WTC11 (cell line): Measurements from ENCODE around the gene ACTL7A.

ENCODE experiments used
- AR ChIP-seq: fragments of 250-450 bp; sonication (Bioruptor Pico); IDR thresholded peaks from 2 replicates; pipeline ENCODE4 v1.9.0; 2021; ENCODE audit warnings: mild to moderate bottlenecking
- CREB1 ChIP-seq: sonication (generic); formaldehyde crosslinking; IDR thresholded peaks from 2 replicates; pipeline ENCODE4 v1.8.0; 2023; ENCODE audit warnings: mild to moderate bottlenecking, missing genetic modification reagents
- CTCF ChIP-seq: fragments of 200-600 bp; IDR thresholded peaks from 2 replicates; pipeline ENCODE4 v1.8.0; 2022; ENCODE audit warnings: antibody characterized with exemption
- HMGXB4 ChIP-seq: sonication (generic); formaldehyde crosslinking; IDR thresholded peaks from 2 replicates; pipeline ENCODE4 v1.8.1; 2023; ENCODE audit warnings: mild to moderate bottlenecking, moderate library complexity, missing genetic modification reagents
- MAX ChIP-seq: sonication (generic); formaldehyde crosslinking; IDR thresholded peaks from 2 replicates; pipeline ENCODE4 v1.8.0; 2022; ENCODE audit warnings: mild to moderate bottlenecking, missing genetic modification reagents
- NR1H2 ChIP-seq: sonication (generic); formaldehyde crosslinking; IDR thresholded peaks from 2 replicates; pipeline ENCODE4 v1.9.0; 2021; ENCODE audit warnings: mild to moderate bottlenecking, moderate library complexity, missing genetic modification reagents
- NR3C1 ChIP-seq: sonication (generic); formaldehyde crosslinking; conservative IDR thresholded peaks from 2 replicates; pipeline ENCODE4 v1.8.1; 2023; ENCODE audit warnings: low read depth, mild to moderate bottlenecking, missing genetic modification reagents
- STAT6 ChIP-seq: sonication (generic); formaldehyde crosslinking; conservative IDR thresholded peaks from 2 replicates; pipeline ENCODE4 v1.8.1; 2023; ENCODE audit warnings: mild to moderate bottlenecking, low read depth, missing genetic modification reagents, moderate library complexity
- TEAD4 ChIP-seq: sonication (generic); formaldehyde crosslinking; IDR thresholded peaks from 2 replicates; pipeline ENCODE4 v1.8.0; 2022; ENCODE audit warnings: mild to moderate bottlenecking, missing genetic modification reagents
- USF1 ChIP-seq: sonication (generic); formaldehyde crosslinking; IDR thresholded peaks from 2 replicates; pipeline ENCODE4 v1.8.0; 2022; ENCODE audit warnings: mild to moderate bottlenecking, missing genetic modification reagents
- TF ChIP-seq, protein P1 (sequence below): sonication (generic); formaldehyde crosslinking; IDR thresholded peaks from 2 replicates; pipeline ENCODE4 v1.8.1; 2023; ENCODE audit warnings: mild to moderate bottlenecking, missing genetic modification reagents, moderate library complexity
- TF ChIP-seq, protein P2 (sequence below): sonication (generic); formaldehyde crosslinking; IDR thresholded peaks from 2 replicates; pipeline ENCODE4 v1.8.1; 2022; ENCODE audit warnings: low read depth, missing genetic modification reagents, borderline replicate concordance
- TF ChIP-seq, protein P3 (sequence below): sonication (generic); formaldehyde crosslinking; IDR thresholded peaks from 2 replicates; pipeline ENCODE4 v1.8.0; 2023; ENCODE audit warnings: missing genetic modification reagents, mild to moderate bottlenecking, borderline replicate concordance
- TF ChIP-seq, protein P4 (sequence below): sonication (generic); formaldehyde crosslinking; IDR thresholded peaks from 2 replicates; pipeline ENCODE4 v1.8.0; 2023; ENCODE audit warnings: missing genetic modification reagents

- TF ChIP-seq NR1H2 (no peak), HMGXB4 (CRISPR knock-in tag) (no peak), USF1 (CRISPR knock-in tag) (no peak), CTCF (no peak), NR3C1 (no peak), STAT6 (no peak), CREB1 (no peak), TEAD4 (CRISPR knock-in tag) (no peak), AR (CRISPR knock-in tag) (no peak), MAX (CRISPR knock-in tag) (no peak)
- TF ChIP-seq, protein P1, sequence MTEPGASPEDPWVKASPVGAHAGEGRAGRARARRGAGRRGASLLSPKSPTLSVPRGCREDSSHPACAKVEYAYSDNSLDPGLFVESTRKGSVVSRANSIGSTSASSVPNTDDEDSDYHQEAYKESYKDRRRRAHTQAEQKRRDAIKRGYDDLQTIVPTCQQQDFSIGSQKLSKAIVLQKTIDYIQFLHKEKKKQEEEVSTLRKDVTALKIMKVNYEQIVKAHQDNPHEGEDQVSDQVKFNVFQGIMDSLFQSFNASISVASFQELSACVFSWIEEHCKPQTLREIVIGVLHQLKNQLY (CRISPR knock-in tag): no peak
- TF ChIP-seq, protein P2, sequence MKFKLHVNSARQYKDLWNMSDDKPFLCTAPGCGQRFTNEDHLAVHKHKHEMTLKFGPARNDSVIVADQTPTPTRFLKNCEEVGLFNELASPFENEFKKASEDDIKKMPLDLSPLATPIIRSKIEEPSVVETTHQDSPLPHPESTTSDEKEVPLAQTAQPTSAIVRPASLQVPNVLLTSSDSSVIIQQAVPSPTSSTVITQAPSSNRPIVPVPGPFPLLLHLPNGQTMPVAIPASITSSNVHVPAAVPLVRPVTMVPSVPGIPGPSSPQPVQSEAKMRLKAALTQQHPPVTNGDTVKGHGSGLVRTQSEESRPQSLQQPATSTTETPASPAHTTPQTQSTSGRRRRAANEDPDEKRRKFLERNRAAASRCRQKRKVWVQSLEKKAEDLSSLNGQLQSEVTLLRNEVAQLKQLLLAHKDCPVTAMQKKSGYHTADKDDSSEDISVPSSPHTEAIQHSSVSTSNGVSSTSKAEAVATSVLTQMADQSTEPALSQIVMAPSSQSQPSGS (CRISPR knock-in tag): no peak
- TF ChIP-seq, protein P3, sequence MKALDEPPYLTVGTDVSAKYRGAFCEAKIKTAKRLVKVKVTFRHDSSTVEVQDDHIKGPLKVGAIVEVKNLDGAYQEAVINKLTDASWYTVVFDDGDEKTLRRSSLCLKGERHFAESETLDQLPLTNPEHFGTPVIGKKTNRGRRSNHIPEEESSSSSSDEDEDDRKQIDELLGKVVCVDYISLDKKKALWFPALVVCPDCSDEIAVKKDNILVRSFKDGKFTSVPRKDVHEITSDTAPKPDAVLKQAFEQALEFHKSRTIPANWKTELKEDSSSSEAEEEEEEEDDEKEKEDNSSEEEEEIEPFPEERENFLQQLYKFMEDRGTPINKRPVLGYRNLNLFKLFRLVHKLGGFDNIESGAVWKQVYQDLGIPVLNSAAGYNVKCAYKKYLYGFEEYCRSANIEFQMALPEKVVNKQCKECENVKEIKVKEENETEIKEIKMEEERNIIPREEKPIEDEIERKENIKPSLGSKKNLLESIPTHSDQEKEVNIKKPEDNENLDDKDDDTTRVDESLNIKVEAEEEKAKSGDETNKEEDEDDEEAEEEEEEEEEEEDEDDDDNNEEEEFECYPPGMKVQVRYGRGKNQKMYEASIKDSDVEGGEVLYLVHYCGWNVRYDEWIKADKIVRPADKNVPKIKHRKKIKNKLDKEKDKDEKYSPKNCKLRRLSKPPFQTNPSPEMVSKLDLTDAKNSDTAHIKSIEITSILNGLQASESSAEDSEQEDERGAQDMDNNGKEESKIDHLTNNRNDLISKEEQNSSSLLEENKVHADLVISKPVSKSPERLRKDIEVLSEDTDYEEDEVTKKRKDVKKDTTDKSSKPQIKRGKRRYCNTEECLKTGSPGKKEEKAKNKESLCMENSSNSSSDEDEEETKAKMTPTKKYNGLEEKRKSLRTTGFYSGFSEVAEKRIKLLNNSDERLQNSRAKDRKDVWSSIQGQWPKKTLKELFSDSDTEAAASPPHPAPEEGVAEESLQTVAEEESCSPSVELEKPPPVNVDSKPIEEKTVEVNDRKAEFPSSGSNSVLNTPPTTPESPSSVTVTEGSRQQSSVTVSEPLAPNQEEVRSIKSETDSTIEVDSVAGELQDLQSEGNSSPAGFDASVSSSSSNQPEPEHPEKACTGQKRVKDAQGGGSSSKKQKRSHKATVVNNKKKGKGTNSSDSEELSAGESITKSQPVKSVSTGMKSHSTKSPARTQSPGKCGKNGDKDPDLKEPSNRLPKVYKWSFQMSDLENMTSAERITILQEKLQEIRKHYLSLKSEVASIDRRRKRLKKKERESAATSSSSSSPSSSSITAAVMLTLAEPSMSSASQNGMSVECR (CRISPR knock-in tag): no peak
- TF ChIP-seq, protein P4, sequence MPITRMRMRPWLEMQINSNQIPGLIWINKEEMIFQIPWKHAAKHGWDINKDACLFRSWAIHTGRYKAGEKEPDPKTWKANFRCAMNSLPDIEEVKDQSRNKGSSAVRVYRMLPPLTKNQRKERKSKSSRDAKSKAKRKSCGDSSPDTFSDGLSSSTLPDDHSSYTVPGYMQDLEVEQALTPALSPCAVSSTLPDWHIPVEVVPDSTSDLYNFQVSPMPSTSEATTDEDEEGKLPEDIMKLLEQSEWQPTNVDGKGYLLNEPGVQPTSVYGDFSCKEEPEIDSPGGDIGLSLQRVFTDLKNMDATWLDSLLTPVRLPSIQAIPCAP (CRISPR knock-in tag): no peak
Observed at GRCh38 chr9:108813951-108814601, 48.0 kb upstream of the ACTL7A start.
